H9 (cell line): ENCODE measurements around the gene GATA1. TPM values are rescaled to one million over a fixed set of nuclear protein-coding genes. Genes with fewer than 3 reads are reported as not detected.

Experiments
- DNase-seq: peaks from one replicate; pipeline ENCODE4 v3.0.0-alpha.2; 2017
- H2AFZ ChIP-seq: one replicate; pipeline ENCODE4 v1.6.1; 2013; ENCODE audit warnings: mild to moderate bottlenecking, low read length, control low read depth, moderate library complexity
- H2AK5ac ChIP-seq: 2 replicates; pipeline ENCODE4 v1.6.1; 2013; ENCODE audit warnings: low read length, control low read depth, mixed read lengths; ENCODE audit not compliant: insufficient read length
- H2BK120ac ChIP-seq: one replicate; pipeline ENCODE4 v1.6.1; 2013; ENCODE audit warnings: low read depth, mild to moderate bottlenecking, low read length, control low read depth, inconsistent platforms; ENCODE audit not compliant: poor library complexity, severe bottlenecking
- H2BK12ac ChIP-seq: 2 replicates; pipeline ENCODE4 v1.6.1; 2013; ENCODE audit warnings: low read length, control low read depth, mixed read lengths, low read depth; ENCODE audit not compliant: insufficient read length
- H2BK15ac ChIP-seq: 2 replicates; pipeline ENCODE4 v1.6.1; 2013; ENCODE audit warnings: low read depth, low read length, control low read depth
- H2BK20ac ChIP-seq: one replicate; pipeline ENCODE4 v1.6.1; 2013; ENCODE audit warnings: low read depth, mild to moderate bottlenecking, low read length, control low read depth, inconsistent platforms; ENCODE audit not compliant: poor library complexity, severe bottlenecking
- H2BK5ac ChIP-seq: 2 replicates; pipeline ENCODE4 v1.6.1; 2013; ENCODE audit warnings: low read length, control low read depth, mixed read lengths; ENCODE audit not compliant: insufficient read length
- H3K14ac ChIP-seq: 2 replicates; pipeline ENCODE4 v1.6.1; 2013; ENCODE audit warnings: low read length, control low read depth; ENCODE audit not compliant: insufficient read depth
- H3K18ac ChIP-seq: 2 replicates; pipeline ENCODE4 v1.6.1; 2013; ENCODE audit warnings: low read depth, mild to moderate bottlenecking, mixed read lengths, low read length, control low read depth; ENCODE audit not compliant: insufficient read length
- H3K23ac ChIP-seq: 2 replicates; pipeline ENCODE4 v1.6.1; 2013; ENCODE audit warnings: low read length, control low read depth, mixed read lengths, low read depth; ENCODE audit not compliant: insufficient read length
- H3K23me2 ChIP-seq: 2 replicates; pipeline ENCODE4 v1.6.1; 2013; ENCODE audit warnings: low read depth, mild to moderate bottlenecking, mixed read lengths, low read length, control low read depth; ENCODE audit not compliant: insufficient read length, poor library complexity, severe bottlenecking
- H3K27ac ChIP-seq: 2 replicates; pipeline ENCODE4 v1.5.1; 2013; ENCODE audit warnings: low read length, control low read depth, mixed read lengths, low read depth; ENCODE audit not compliant: insufficient read length
- H3K27me3 ChIP-seq: 2 replicates; pipeline ENCODE4 v1.6.1; 2013; ENCODE audit warnings: low read length, control low read depth, inconsistent platforms; ENCODE audit not compliant: insufficient read depth
- H3K4ac ChIP-seq: 2 replicates; pipeline ENCODE4 v1.6.1; 2013; ENCODE audit warnings: low read depth, mild to moderate bottlenecking, control low read depth, inconsistent platforms, low read length, moderate library complexity
- H3K4me1 ChIP-seq: 2 replicates; pipeline ENCODE4 v1.6.1; 2013; ENCODE audit warnings: low read length, control low read depth, inconsistent platforms; ENCODE audit not compliant: insufficient read depth
- H3K4me2 ChIP-seq: 2 replicates; pipeline ENCODE4 v1.6.1; 2013; ENCODE audit warnings: low read length, control low read depth, mixed read lengths; ENCODE audit not compliant: insufficient read length, insufficient read depth
- H3K56ac ChIP-seq: 2 replicates; pipeline ENCODE4 v1.6.1; 2013; ENCODE audit warnings: low read depth, mild to moderate bottlenecking, mixed read lengths, low read length, control low read depth; ENCODE audit not compliant: insufficient read length
- H3K79me1 ChIP-seq: 2 replicates; pipeline ENCODE4 v1.6.1; 2013; ENCODE audit warnings: low read depth, mild to moderate bottlenecking, moderate library complexity, low read length, control low read depth, inconsistent platforms; ENCODE audit not compliant: insufficient read depth, poor library complexity, severe bottlenecking
- H3K79me2 ChIP-seq: 2 replicates; pipeline ENCODE4 v1.6.1; 2013; ENCODE audit warnings: low read length, control low read depth, inconsistent platforms; ENCODE audit not compliant: insufficient read depth
- H3K9ac ChIP-seq: 2 replicates; pipeline ENCODE4 v1.6.1; 2013; ENCODE audit warnings: low read length, control low read depth, mixed read lengths; ENCODE audit not compliant: insufficient read length; ENCODE audit errors: extremely low read depth
- H3K9me3 ChIP-seq: one replicate; pipeline ENCODE4 v1.6.1; 2013; ENCODE audit warnings: low read depth, low read length, inconsistent platforms; ENCODE audit not compliant: control insufficient read depth
- H3T11ph ChIP-seq: one replicate; pipeline ENCODE4 v1.6.1; 2013; ENCODE audit warnings: mild to moderate bottlenecking, low read length, control low read depth, inconsistent platforms
- H4K20me1 ChIP-seq: one replicate; pipeline ENCODE4 v1.6.1; 2013; ENCODE audit not compliant: control insufficient read depth, insufficient read length, insufficient read depth
- H4K5ac ChIP-seq: 2 replicates; pipeline ENCODE4 v1.6.1; 2013; ENCODE audit warnings: low read depth, mild to moderate bottlenecking, mixed read lengths, low read length, control low read depth; ENCODE audit not compliant: insufficient read length
- H4K8ac ChIP-seq: replicated peaks from 2 replicates; pipeline ENCODE4 v1.6.1; 2013; ENCODE audit warnings: low read length, control low read depth, mixed read lengths, low read depth; ENCODE audit not compliant: insufficient read length
- H4K91ac ChIP-seq: 2 replicates; pipeline ENCODE4 v1.6.1; 2013; ENCODE audit warnings: low read depth, mild to moderate bottlenecking, moderate library complexity, mixed read lengths, low read length, control low read depth; ENCODE audit not compliant: insufficient read length
- H3K27ac Mint-ChIP-seq, 3 experiments: 2 replicates in 2 of 3; 3 replicates in 1 of 3; pipeline ENCODE4 v1.8.0; 2020 to 2021; ENCODE audit warnings: mixed read lengths in 3 of 3, mild to moderate bottlenecking in 1 of 3, moderate library complexity in 1 of 3
- H3K27me3 Mint-ChIP-seq: 2 replicates; pipeline ENCODE4 v1.8.0; 2021; ENCODE audit warnings: low read depth, mild to moderate bottlenecking, moderate library complexity, mixed read lengths
- H3K36me3 Mint-ChIP-seq, 3 experiments: 2 replicates in 2 of 3; 3 replicates in 1 of 3; pipeline ENCODE4 v1.8.0; 2020 to 2021; ENCODE audit warnings: low read depth in 3 of 3, mixed read lengths in 3 of 3; ENCODE audit not compliant: insufficient read depth in 1 of 3
- H3K4me1 Mint-ChIP-seq, 2 experiments: 2 replicates each; pipeline ENCODE4 v1.8.0; 2020; ENCODE audit warnings: mixed read lengths in 2 of 2
- H3K4me3 Mint-ChIP-seq, 2 experiments: 2 replicates in 1 of 2; 3 replicates in 1 of 2; pipeline ENCODE4 v1.8.0; 2020 to 2021; ENCODE audit warnings: mild to moderate bottlenecking in 2 of 2, mixed read lengths in 2 of 2, moderate library complexity in 1 of 2
- H3K9me3 Mint-ChIP-seq, 2 experiments: 2 replicates in 1 of 2; 3 replicates in 1 of 2; pipeline ENCODE4 v1.8.0; 2020; ENCODE audit warnings: mild to moderate bottlenecking in 2 of 2, mixed read lengths in 2 of 2, moderate library complexity in 1 of 2
- CTCF ChIP-seq: fragments of 200-600 bp; sonication (generic); conservative IDR thresholded peaks from 3 replicates; pipeline ENCODE4 v1.8.0; 2021; ENCODE audit warnings: antibody characterized with exemption, mild to moderate bottlenecking
- WGBS: extraction: QIAGEN DNeasy Blood & Tissue Kit; methylation state at CpG from one replicate; pipeline ENCODE4 v1.1.7; 2013; ENCODE audit warnings: missing lambda C conversion rate, low lambda C conversion rate, mixed read lengths; ENCODE audit not compliant: insufficient read length; ENCODE audit errors: extremely low coverage; 5-methylcytosine and 5-hydroxymethylcytosine counted together
- total RNA-seq: library from RNA; stranded (reverse); gene quantifications from 2 replicates; pipeline ENCODE4 v1.2.1, GENCODE V29; 2021

GATA1 gene
- total RNA-seq, 1 experiment from 2014 or later: not detected

DNA sequence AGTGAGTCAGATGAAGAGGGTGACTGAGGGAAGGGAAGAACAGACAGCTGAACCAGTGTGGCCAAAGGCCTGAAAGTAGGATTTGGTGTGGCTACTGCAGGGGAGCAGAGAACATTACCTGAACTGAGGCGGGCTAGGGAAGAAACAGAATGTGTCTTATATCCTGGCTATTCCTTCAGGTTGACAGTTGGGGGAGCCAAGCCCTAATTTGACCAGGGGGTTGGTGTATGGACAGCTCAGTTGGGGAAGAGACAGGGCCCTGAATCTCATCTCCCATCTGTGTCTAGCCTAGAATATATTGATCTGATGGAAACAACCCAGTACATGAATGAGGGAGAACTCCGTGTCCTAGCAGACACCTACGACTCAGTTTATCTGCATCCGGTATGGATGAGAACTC is 19.7 kb downstream of the GATA1 start:
- Histone ChIP-seq H3K23ac (no peak overlapping the region), H3K79me1 (no peaks in the 10 kb centered on the region), H3K27me3 (no peaks in the 10 kb centered on the region), H2BK5ac (no peak overlapping the region), H4K8ac (no peak overlapping the region), H3K4ac (no peak overlapping the region), H3K79me2 (no peaks in the 10 kb centered on the region), H3K9me3 (no peaks in the 10 kb centered on the region), H4K20me1 (no peaks in the 10 kb centered on the region), H3K56ac (no peak overlapping the region), H3K9ac (no peak overlapping the region), H2AFZ (no peak overlapping the region), H3K4me2 (no peak overlapping the region), H3K14ac (no peak overlapping the region), H3K18ac (no peak overlapping the region), H2BK12ac (no peak overlapping the region), H3T11ph (no peak overlapping the region), H2BK120ac (no peak overlapping the region), H3K27ac (no peak overlapping the region), H2BK15ac (no peak overlapping the region), H4K91ac (no peak overlapping the region), H4K5ac (no peak overlapping the region), H2BK20ac (no peak overlapping the region), H2AK5ac (no peak overlapping the region), H3K4me1 (no peaks in the 10 kb centered on the region), H3K23me2 (peaks cover 3% of the 10 kb centered on the region)
- no peaks in the 10 kb centered on the region for H3K27me3 Mint-ChIP-seq
- WGBS: no CpG with 5 or more reads among the region's 4 CpGs
- H3K4me3 Mint-ChIP-seq: peak overlapping the region in 1 of 2 experiments; percentile 4; a peak in 1 of 5 replicates
- H3K4me1 Mint-ChIP-seq: peaks cover 0 to 7% of the 10 kb centered on the region in 2 experiments; a peak in 3 of 4 replicates
- H3K27ac Mint-ChIP-seq: no peak overlapping the region
- no peak for DNase-seq
- peaks cover 21 to 47% (median 42%) of the 10 kb centered on the region in 3 experiments for H3K36me3 Mint-ChIP-seq
- H3K9me3 Mint-ChIP-seq: peaks cover 63 to 69% of the 10 kb centered on the region in 2 experiments
- peak; percentile 15; the same call in 1 of the 3 replicates for TF ChIP-seq CTCF
